HEK293T (cell line): ENCODE measurements around the gene ZNF277.

ENCODE experiments used
- ELF4 ChIP-seq: fragments of 450-650 bp; IDR thresholded peaks from 2 replicates; pipeline ENCODE4 v1.6.1; 2017; ENCODE audit warnings: antibody characterized with exemption
- FOXA1 ChIP-seq: fragments of 450-650 bp; IDR thresholded peaks from 2 replicates; pipeline ENCODE4 v1.6.1; 2016; ENCODE audit warnings: mild to moderate bottlenecking
- SP1 ChIP-seq: fragments of 450-650 bp; IDR thresholded peaks from 2 replicates; pipeline ENCODE4 v1.6.1; 2017
- SUZ12 ChIP-seq: fragments of 450-650 bp; IDR thresholded peaks from 2 replicates; pipeline ENCODE4 v1.6.1; 2016; ENCODE audit warnings: mild to moderate bottlenecking
- TARDBP ChIP-seq: fragments of 450-650 bp; IDR thresholded peaks from 2 replicates; pipeline ENCODE4 v1.6.1; 2016
- ZNF384 ChIP-seq: fragments of 450-650 bp; IDR thresholded peaks from 2 replicates; pipeline ENCODE4 v1.6.1; 2016
- TF ChIP-seq, protein P1 (sequence below): fragments of 450-650 bp; IDR thresholded peaks from 2 replicates; pipeline ENCODE4 v1.6.1; 2016

DNA sequence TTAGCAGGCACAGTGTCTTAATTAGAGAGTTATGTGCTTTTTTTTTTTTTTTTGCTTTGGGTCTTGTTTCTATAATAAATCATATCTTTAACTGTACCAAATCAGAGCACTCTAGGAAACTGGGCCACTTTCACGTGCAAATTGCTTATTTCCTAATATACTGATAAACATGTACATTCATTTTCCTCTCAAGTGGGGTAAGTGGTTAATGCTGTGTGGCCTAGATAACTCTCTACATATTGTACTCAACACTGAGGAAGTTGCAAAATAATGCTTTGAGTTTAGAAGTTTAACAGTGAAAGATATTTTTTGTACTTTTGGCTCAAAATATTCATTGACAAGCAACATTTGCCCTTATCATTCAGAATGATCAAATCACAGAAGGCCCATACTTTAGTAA, 127.9 kb downstream of the ZNF277 start:
- no peak for TF ChIP-seq FOXA1
- TF ChIP-seq ELF4 = no peak
- TF ChIP-seq TARDBP = no peak
- TF ChIP-seq SP1 = no peak
- TF ChIP-seq, protein P1, sequence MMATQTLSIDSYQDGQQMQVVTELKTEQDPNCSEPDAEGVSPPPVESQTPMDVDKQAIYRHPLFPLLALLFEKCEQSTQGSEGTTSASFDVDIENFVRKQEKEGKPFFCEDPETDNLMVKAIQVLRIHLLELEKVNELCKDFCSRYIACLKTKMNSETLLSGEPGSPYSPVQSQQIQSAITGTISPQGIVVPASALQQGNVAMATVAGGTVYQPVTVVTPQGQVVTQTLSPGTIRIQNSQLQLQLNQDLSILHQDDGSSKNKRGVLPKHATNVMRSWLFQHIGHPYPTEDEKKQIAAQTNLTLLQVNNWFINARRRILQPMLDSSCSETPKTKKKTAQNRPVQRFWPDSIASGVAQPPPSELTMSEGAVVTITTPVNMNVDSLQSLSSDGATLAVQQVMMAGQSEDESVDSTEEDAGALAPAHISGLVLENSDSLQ = no peak
- no peak for TF ChIP-seq SUZ12
- TF ChIP-seq ZNF384 = no peak
